IMR-90 (cell line): ENCODE measurements around the gene CSPG5. TPM values are rescaled to one million over a fixed set of nuclear protein-coding genes. Genes with fewer than 3 reads are reported as not detected.

ENCODE experiments used
- ATAC-seq: fragments of 200-7000 bp; cut with Tn5 transposase; 2 replicates; pipeline ENCODE4 v1.9.1; 2020; ENCODE audit warnings: low read depth, mild to moderate bottlenecking, moderate library complexity
- BruUV-seq: library from RNA; stranded (reverse); fragments of 400-500 nt; replicated peaks from 2 replicates; lab custom pipeline; 2021; lab: Mats Ljungman, UMichigan
- CTCF ChIA-PET: fragments of 300-600 bp; formaldehyde crosslinking; extraction: SDS; loops from one replicate; lab custom pipeline; 2021; ENCODE audit warnings: antibody characterized with exemption; lab: Yijun Ruan, JAX
- POLR2A ChIA-PET: fragments of 300-600 bp; sonication (Branson Sonifier 250); formaldehyde crosslinking; loops from one replicate; lab custom pipeline; 2022; ENCODE audit warnings: antibody characterized with exemption; ENCODE audit not compliant: unreplicated experiment; lab: Charles Lee
- DNase-seq: peaks from one replicate; pipeline ENCODE4 v3.0.0; 2013
- H2AFZ ChIP-seq: replicated peaks from 2 replicates; pipeline ENCODE3; 2013; ENCODE audit warnings: low read length, mild to moderate bottlenecking; ENCODE audit not compliant: poor library complexity
- H2AK5ac ChIP-seq: 2 replicates; pipeline ENCODE4 v1.6.1; 2013; ENCODE audit warnings: low read depth, low read length, inconsistent platforms
- H2AK9ac ChIP-seq: replicated peaks from 2 replicates; pipeline ENCODE3; 2013; ENCODE audit warnings: mild to moderate bottlenecking, low read depth, low read length, moderate library complexity; ENCODE audit not compliant: poor library complexity
- H2BK120ac ChIP-seq: 2 replicates; pipeline ENCODE4 v1.6.1; 2013; ENCODE audit warnings: low read depth, low read length, inconsistent platforms
- H2BK15ac ChIP-seq: 3 replicates; pipeline ENCODE4 v1.6.1; 2013; ENCODE audit warnings: low read depth, low read length, inconsistent platforms
- H2BK20ac ChIP-seq: 2 replicates; pipeline ENCODE4 v1.6.1; 2013; ENCODE audit warnings: low read depth, mild to moderate bottlenecking, inconsistent platforms, low read length, moderate library complexity
- H2BK5ac ChIP-seq: 2 replicates; pipeline ENCODE4 v1.6.1; 2013; ENCODE audit warnings: mild to moderate bottlenecking, low read depth, low read length, inconsistent platforms; ENCODE audit not compliant: poor library complexity, severe bottlenecking
- H3K14ac ChIP-seq: replicated peaks from 2 replicates; pipeline ENCODE4 v1.6.1; 2013; ENCODE audit warnings: low read depth, low read length, inconsistent platforms
- H3K18ac ChIP-seq: 2 replicates; pipeline ENCODE4 v1.6.1; 2013; ENCODE audit warnings: low read depth, low read length, control low read depth
- H3K23ac ChIP-seq: 2 replicates; pipeline ENCODE4 v1.6.1; 2013; ENCODE audit warnings: low read depth, low read length, inconsistent platforms
- H3K27ac ChIP-seq: 2 replicates; pipeline ENCODE4 v1.5.1; 2013; ENCODE audit warnings: mild to moderate bottlenecking, control low read depth, low read length; ENCODE audit not compliant: insufficient read depth
- H3K27me3 ChIP-seq: 2 replicates; pipeline ENCODE4 v1.6.1; 2013; ENCODE audit warnings: low read length; ENCODE audit not compliant: control insufficient read depth, insufficient read depth
- H3K36me3 ChIP-seq: 2 replicates; pipeline ENCODE4 v1.6.1; 2013; ENCODE audit warnings: low read length, mixed read lengths; ENCODE audit not compliant: control insufficient read depth, insufficient read depth
- H3K4ac ChIP-seq: 2 replicates; pipeline ENCODE4 v1.6.1; 2013; ENCODE audit warnings: low read depth, low read length, inconsistent platforms
- H3K4me1 ChIP-seq: 2 replicates; pipeline ENCODE4 v1.6.1; 2013; ENCODE audit warnings: low read length, mixed read lengths; ENCODE audit not compliant: control insufficient read depth, insufficient read depth
- H3K4me2 ChIP-seq: 2 replicates; pipeline ENCODE4 v1.6.1; 2013; ENCODE audit warnings: low read depth, mild to moderate bottlenecking, control low read depth, low read length, moderate library complexity
- H3K4me3 ChIP-seq: 2 replicates; pipeline ENCODE4 v1.5.1; 2013; ENCODE audit warnings: low read depth, mild to moderate bottlenecking, control low read depth, low read length, moderate library complexity; ENCODE audit not compliant: insufficient read depth
- H3K56ac ChIP-seq: 2 replicates; pipeline ENCODE4 v1.6.1; 2013; ENCODE audit warnings: low read length, inconsistent platforms; ENCODE audit not compliant: insufficient read depth; ENCODE audit errors: extremely low read depth
- H3K79me1 ChIP-seq, 2 experiments: 2 replicates each; pipeline ENCODE4 v1.6.1; 2013; ENCODE audit warnings: low read length in 2 of 2, inconsistent platforms in 1 of 2, low read depth in 1 of 2
- H3K9ac ChIP-seq: 2 replicates; pipeline ENCODE4 v1.6.1; 2013; ENCODE audit warnings: low read depth, low read length, control low read depth
- H3K9me1 ChIP-seq: 2 replicates; pipeline ENCODE4 v1.6.1; 2013; ENCODE audit warnings: low read length, inconsistent platforms; ENCODE audit not compliant: insufficient read depth
- H3K9me3 ChIP-seq: 2 replicates; pipeline ENCODE4 v1.6.1; 2013; ENCODE audit warnings: low read length; ENCODE audit not compliant: control insufficient read depth, insufficient read depth
- H4K20me1 ChIP-seq: 2 replicates; pipeline ENCODE4 v1.6.1; 2013; ENCODE audit warnings: low read length, inconsistent platforms; ENCODE audit not compliant: insufficient read depth
- H4K5ac ChIP-seq: 2 replicates; pipeline ENCODE4 v1.6.1; 2013; ENCODE audit warnings: mild to moderate bottlenecking, low read depth, low read length, control low read depth
- H4K8ac ChIP-seq, 2 experiments: 2 replicates each; pipeline ENCODE4 v1.6.1; 2013; ENCODE audit warnings: low read depth in 2 of 2, low read length in 2 of 2, control low read depth in 1 of 2, inconsistent platforms in 1 of 2
- H4K91ac ChIP-seq: 2 replicates; pipeline ENCODE4 v1.6.1; 2013; ENCODE audit warnings: low read depth, low read length, inconsistent platforms; ENCODE audit not compliant: insufficient read depth
- BHLHE40 ChIP-seq: fragments of 150-350 bp; IDR thresholded peaks from 2 replicates; pipeline ENCODE4 v1.6.1; 2016; ENCODE audit warnings: mild to moderate bottlenecking, low read depth, low read length
- CEBPB ChIP-seq: IDR thresholded peaks from 2 replicates; pipeline ENCODE4 v1.6.1; 2012; ENCODE audit warnings: low read depth, low read length, improper control_type of control experiment
- CHD1 ChIP-seq: IDR thresholded peaks from 2 replicates; pipeline ENCODE4 v1.6.1; 2012; ENCODE audit warnings: low read depth, low read length, improper control_type of control experiment
- CTCF ChIP-seq: conservative IDR thresholded peaks from 2 replicates; pipeline ENCODE4 v1.5.1; 2012; ENCODE audit warnings: mild to moderate bottlenecking, low read depth, low read length, improper control_type of control experiment
- ELK1 ChIP-seq: fragments of 150-350 bp; IDR thresholded peaks from 2 replicates; pipeline ENCODE4 v1.6.1; 2016; ENCODE audit warnings: low read depth, mild to moderate bottlenecking, low read length, moderate library complexity, borderline replicate concordance
- FOS ChIP-seq: fragments of 150-350 bp; IDR thresholded peaks from 2 replicates; pipeline ENCODE4 v1.6.1; 2016; ENCODE audit warnings: low read depth, low read length
- MAFK ChIP-seq: IDR thresholded peaks from 2 replicates; pipeline ENCODE4 v1.6.1; 2012; ENCODE audit warnings: low read depth, low read length, improper control_type of control experiment
- MAZ ChIP-seq: IDR thresholded peaks from 2 replicates; pipeline ENCODE4 v1.6.1; 2012; ENCODE audit warnings: low read depth, mild to moderate bottlenecking, low read length, improper control_type of control experiment, moderate library complexity, borderline replicate concordance
- MXI1 ChIP-seq: IDR thresholded peaks from 2 replicates; pipeline ENCODE4 v1.6.1; 2012; ENCODE audit warnings: low read depth, mild to moderate bottlenecking, low read length, moderate library complexity, borderline replicate concordance
- NFE2L2 ChIP-seq: fragments of 150-350 bp; IDR thresholded peaks from 2 replicates; pipeline ENCODE4 v1.6.1; 2016; ENCODE audit warnings: low read depth, mild to moderate bottlenecking, low read length
- POLR2A ChIP-seq: IDR thresholded peaks from 2 replicates; pipeline ENCODE4 v1.6.1; 2012; ENCODE audit warnings: mild to moderate bottlenecking, low read depth, low read length
- RAD21 ChIP-seq: IDR thresholded peaks from 2 replicates; pipeline ENCODE4 v1.6.1; 2012; ENCODE audit warnings: low read length, improper control_type of control experiment
- RCOR1 ChIP-seq: IDR thresholded peaks from 2 replicates; pipeline ENCODE4 v1.6.1; 2012; ENCODE audit warnings: mild to moderate bottlenecking, low read length, improper control_type of control experiment; ENCODE audit not compliant: insufficient replicate concordance
- RFX5 ChIP-seq: IDR thresholded peaks from 2 replicates; pipeline ENCODE4 v1.8.0; 2012; ENCODE audit warnings: low read depth, mild to moderate bottlenecking, low read length, moderate library complexity
- SMC3 ChIP-seq: fragments of 150-350 bp; IDR thresholded peaks from 2 replicates; pipeline ENCODE4 v1.6.1; 2016; ENCODE audit warnings: low read depth, mild to moderate bottlenecking, antibody characterized with exemption, low read length, moderate library complexity
- USF2 ChIP-seq: fragments of 150-350 bp; IDR thresholded peaks from 2 replicates; pipeline ENCODE4 v1.6.1; 2017; ENCODE audit warnings: mild to moderate bottlenecking, antibody characterized with exemption, low read length, low read depth
- WGBS, 2 experiments: methylation state at CpG; one replicate each; pipeline versions ENCODE4 v1.1.5 to v1.1.7; 2013; ENCODE audit warnings: missing lambda C conversion rate in 2 of 2; ENCODE audit not compliant: insufficient read length in 1 of 2; ENCODE audit errors: extremely low coverage in 2 of 2; 5-methylcytosine and 5-hydroxymethylcytosine counted together
- dilution Hi-C: fragments of 300-500 bp; cut with HindIII; formaldehyde crosslinking; loops from one replicate; pipeline ENCODE4 v1.14.3; 2018; ENCODE audit warnings: low sequenced_read_pairs; ENCODE audit not compliant: unreplicated experiment
- in situ Hi-C: fragments of 300-500 bp; cut with MboI; formaldehyde crosslinking; loops from 3 replicates; pipeline ENCODE4 v1.14.3; 2019; ENCODE audit warnings: low sequenced_read_pairs, inconsistent platforms, mixed read lengths
- intact Hi-C: fragments of 100-400 bp; cut with micrococcal nuclease; formaldehyde crosslinking; loops from 2 replicates; pipeline ENCODE4 v1.10.0; 2022
- polyA plus RNA-seq, 3 experiments: library from polyadenylated mRNA; depleted of rRNA; stranded (reverse); fragments of >200 nt; gene quantifications; 2 replicates each; pipeline ENCODE4 v1.2.3, GENCODE V29; 2012; ENCODE audit warnings: low replicate concordance in 1 of 3
- total RNA-seq: library from RNA; depleted of rRNA; stranded (reverse); fragments of >200 nt; gene quantifications from 2 replicates; pipeline ENCODE4 v1.2.3, GENCODE V29; 2012

Gene CSPG5
- total and polyA plus RNA-seq, 2 of the 4 experiments (the other 2 are of a cell fraction) = under 0.01 to 0.10 TPM

- no CpG with 5 or more reads among the region's 2 CpGs for WGBS, 2 experiments
- no peak overlapping the region for H3K4me3 ChIP-seq
- H3K4me2 ChIP-seq = no peak overlapping the region
- ATAC-seq (no peak), DNase-seq (no peak)
- in situ Hi-C loops (no loop called here), intact Hi-C loops (no loop called here), dilution Hi-C loops (no loop called here)
- no peak overlapping the region for H2AFZ ChIP-seq
- peaks cover 2% of the 10 kb centered on the region; the same call in 1 of the 2 replicates for H3K4me1 ChIP-seq
- no peaks in the 10 kb centered on the region for H3K9me3 ChIP-seq
- H3K9me1 ChIP-seq = peaks cover 11% of the 10 kb centered on the region
- H2BK120ac ChIP-seq = no peak overlapping the region
- no peak overlapping the region for H3K18ac ChIP-seq
- H3K56ac ChIP-seq = no peak overlapping the region
- no peak overlapping the region for H3K4ac ChIP-seq
- no TSS peak for BruUV-seq
- H4K91ac ChIP-seq = no peak overlapping the region
- H3K14ac ChIP-seq = no peak overlapping the region
- POLR2A ChIA-PET = no interaction called here
- H3K23ac ChIP-seq = no peak overlapping the region
- peaks cover 14 to 31% of the 10 kb centered on the region in 2 experiments for H3K79me1 ChIP-seq
- no peak overlapping the region for H2AK5ac ChIP-seq
- no peak overlapping the region for H3K27ac ChIP-seq
- peaks cover 24% of the 10 kb centered on the region for H3K36me3 ChIP-seq
- no peak overlapping the region for H2BK5ac ChIP-seq
- H4K8ac ChIP-seq = no peak overlapping the region
- H3K27me3 ChIP-seq = no peaks in the 10 kb centered on the region
- no peak overlapping the region for H2AK9ac ChIP-seq
- H3K9ac ChIP-seq = no peak overlapping the region
- H2BK20ac ChIP-seq = no peak overlapping the region
- CTCF ChIA-PET = no interaction called here
- TF ChIP-seq RAD21 (no peak), BHLHE40 (no peak), MAFK (no peak), CEBPB (no peak), NFE2L2 (no peak), MXI1 (no peak), RFX5 (no peak), ELK1 (no peak), CTCF (no peak), RCOR1 (no peak), USF2 (no peak), CHD1 (no peak), FOS (no peak), MAZ (no peak), POLR2A (no peak), SMC3 (no peak)
- H2BK15ac ChIP-seq = no peak overlapping the region
- no peak overlapping the region for H4K5ac ChIP-seq
- peaks cover 12% of the 10 kb centered on the region for H4K20me1 ChIP-seq
These were observed 25.5 kb upstream of the CSPG5 start for GRCh38 chr3:47604145-47604544.
